K562 (cell line): ENCODE data around the gene PSMD13. TPM values are rescaled to one million over a fixed set of nuclear protein-coding genes. Genes with fewer than 3 reads are reported as not detected.

Experiments used
- ATAC-seq: fragments of 200-7000 bp; cut with Tn5 transposase; 3 replicates; pipeline ENCODE4 v1.9.1; 2020; ENCODE audit warnings: moderate library complexity
- BruUV-seq: library from RNA; stranded (reverse); fragments of 400-500 nt; replicated peaks from 2 replicates; lab custom pipeline; 2021; lab: Mats Ljungman, UMichigan
- CTCF ChIA-PET: fragments of 300-600 bp; formaldehyde crosslinking; extraction: SDS; loops from one replicate; lab custom pipeline; 2021; ENCODE audit warnings: low intra/inter-chr PET ratio; lab: Yijun Ruan, JAX
- POLR2A ChIA-PET: fragments of 300-600, 350-650 bp; sonication (Branson Sonifier 250); formaldehyde crosslinking; extraction: SDS; loops from one replicate; lab custom pipeline; 2021; ENCODE audit warnings: antibody characterized with exemption, inconsistent platforms; lab: Yijun Ruan, JAX
- DNase-seq, 4 experiments: peaks; one replicate each; pipeline versions ENCODE4 v3.0.0 to v3.0.0-alpha.2; 2011 to 2018; ENCODE audit warnings: low spot score in 3 of 4, mixed read lengths in 3 of 4; ENCODE audit errors: extremely low read depth in 1 of 4
- FAIRE-seq: peaks from 2 replicates; lab custom pipeline; 2011; peaks lifted over from hg19 to GRCh38; lab: Jason Lieb, UNC
- H2AFZ ChIP-seq: 2 replicates; pipeline ENCODE4 v1.6.0; 2011; ENCODE audit warnings: low read depth, low read length, control low read depth, inconsistent platforms
- H3K27ac ChIP-seq: fragments of 200-600 bp; 3 replicates; pipeline ENCODE4 v1.8.0; 2011; ENCODE audit warnings: low read depth, mild to moderate bottlenecking, control low read depth, inconsistent platforms, low read length, moderate library complexity, mixed read lengths; ENCODE audit errors: extremely low read depth
- H3K27me3 ChIP-seq, 2 experiments: fragments of 300-600 bp in 1 of 2; 2 replicates in 1 of 2; 3 replicates in 1 of 2; pipeline versions ENCODE4 v1.6.0 to v1.8.0; 2011; ENCODE audit warnings: inconsistent platforms in 2 of 2, low read length in 2 of 2, mild to moderate bottlenecking in 1 of 2, mixed read lengths in 1 of 2, moderate library complexity in 1 of 2; ENCODE audit not compliant: control insufficient read depth in 2 of 2, insufficient read depth in 2 of 2
- H3K36me3 ChIP-seq: fragments of 300-600 bp; 3 replicates; pipeline ENCODE4 v1.8.0; 2011; ENCODE audit warnings: mild to moderate bottlenecking, low read length, inconsistent platforms; ENCODE audit not compliant: control insufficient read depth, insufficient read depth
- H3K4me1 ChIP-seq, 2 experiments: fragments of 200-600 bp in 1 of 2; replicated peaks in 1 of 2; 2 replicates in 1 of 2; 3 replicates in 1 of 2; pipeline versions ENCODE4 v1.5.1 to v1.8.0; 2011; ENCODE audit warnings: inconsistent platforms in 2 of 2, low read length in 2 of 2, mild to moderate bottlenecking in 1 of 2, mixed read lengths in 1 of 2, moderate library complexity in 1 of 2; ENCODE audit not compliant: control insufficient read depth in 2 of 2, insufficient read depth in 2 of 2
- H3K4me2 ChIP-seq: 2 replicates; pipeline ENCODE4 v1.6.1; 2011; ENCODE audit warnings: low read length, control low read depth, inconsistent platforms, mixed read lengths; ENCODE audit not compliant: insufficient read depth
- H3K4me3 ChIP-seq: fragments of 200-600 bp; sonication (generic), shearing (Covaris generic); 2 replicates; pipeline ENCODE4 v1.5.1; 2016; ENCODE audit warnings: control low read depth, inconsistent platforms
- H3K79me2 ChIP-seq: fragments of 200-600 bp; 3 replicates; pipeline ENCODE4 v1.8.0; 2011; ENCODE audit warnings: low read length, inconsistent platforms; ENCODE audit not compliant: control insufficient read depth, insufficient read depth
- H3K9ac ChIP-seq, 2 experiments: 2 replicates each; pipeline versions ENCODE4 v1.6.0 to v1.6.1; 2011; ENCODE audit warnings: low read depth in 2 of 2, low read length in 2 of 2, control low read depth in 1 of 2, inconsistent platforms in 1 of 2, mild to moderate bottlenecking in 1 of 2, mixed read lengths in 1 of 2; ENCODE audit not compliant: insufficient read depth in 1 of 2
- H3K9me1 ChIP-seq: one replicate; pipeline ENCODE4 v1.6.0; 2011; ENCODE audit warnings: inconsistent platforms, mild to moderate bottlenecking, low read length, moderate library complexity; ENCODE audit not compliant: control insufficient read depth, insufficient read depth
- H3K9me3 ChIP-seq: replicated peaks from 2 replicates; pipeline ENCODE4 v1.5.1; 2011; ENCODE audit warnings: low read depth, low read length, inconsistent platforms; ENCODE audit not compliant: control insufficient read depth, insufficient read depth
- H4K20me1 ChIP-seq: replicated peaks from 2 replicates; pipeline ENCODE4 v1.6.1; 2011; ENCODE audit warnings: low read length, inconsistent platforms, mixed read lengths; ENCODE audit not compliant: control insufficient read depth, insufficient read depth
- MXI1 ChIP-seq: IDR thresholded peaks from 2 replicates; pipeline ENCODE4 v1.6.1; 2011; ENCODE audit warnings: low read depth, mild to moderate bottlenecking, improper control_type of control experiment, low read length
- POLR2H ChIP-seq: IDR thresholded peaks from 2 replicates; pipeline ENCODE4 v1.6.1; 2016; ENCODE audit warnings: missing genetic modification characterization, low read depth, mild to moderate bottlenecking, control low read depth, missing compliant biosample characterization, moderate library complexity
- PPARD ChIP-seq: fragments of 250-450 bp; sonication (Bioruptor Pico); IDR thresholded peaks from 2 replicates; pipeline ENCODE4 v1.8.0; 2022; ENCODE audit warnings: inconsistent platforms, mild to moderate bottlenecking, moderate library complexity
- SRSF9 ChIP-seq: fragments of 200-400 bp; formaldehyde crosslinking; IDR thresholded peaks from 2 replicates; pipeline ENCODE4 v1.6.1; 2017; ENCODE audit warnings: low read depth, low read length, borderline replicate concordance
- WGBS: fragments of 100-300 bp; shearing (Covaris generic); methylation state at CpG from one replicate; pipeline ENCODE4 v1.1.6; 2016; ENCODE audit warnings: low coverage, mixed read lengths; ENCODE audit not compliant: insufficient coverage; ENCODE audit errors: missing lambda C conversion rate; 5-methylcytosine and 5-hydroxymethylcytosine counted together
- in situ Hi-C: fragments of 300-500 bp; cut with MboI; formaldehyde crosslinking; loops from 4 replicates; pipeline ENCODE4 v1.15.0; 2018; ENCODE audit warnings: inconsistent platforms, mixed read lengths
- intact Hi-C: fragments of 100-400 bp; cut with micrococcal nuclease; formaldehyde crosslinking; loops from 2 replicates; pipeline ENCODE4 v1.14.2; 2022
- polyA plus RNA-seq, 8 experiments: library from polyadenylated mRNA; depleted of rRNA in 4 of 8; stranded (reverse) in 5 of 8; unstranded in 3 of 8; fragments of >200 nt; fragmentation: Nextera tagmentation in 2 of 8; fragmentation: Illumina TruSeq in 1 of 8; extraction: Ambion mirVana in 2 of 8; extraction: Trizol in 1 of 8; gene quantifications; 2 replicates each; pipeline versions ENCODE4 v1.2.1 to v1.2.3, GENCODE V29; 2011 to 2014; ENCODE audit warnings: inconsistent platforms in 1 of 8, missing spikeins in 1 of 8
- total RNA-seq, 7 experiments: library from RNA; depleted of rRNA in 6 of 7; stranded (reverse); fragments of >200 nt in 6 of 7; fragmentation: Illumina TruSeq in 2 of 7; extraction: Trizol in 2 of 7; gene quantifications; 2 replicates each; pipeline versions ENCODE4 v1.2.1 to v1.2.3, GENCODE V29; 2011 to 2021; ENCODE audit warnings: low replicate concordance in 1 of 7
- TF ChIP-seq, protein P1 (sequence below): fragments of 250-450 bp; sonication (Bioruptor Pico); IDR thresholded peaks from 2 replicates; pipeline ENCODE4 v1.8.0; 2021; ENCODE audit warnings: moderate library complexity, mild to moderate bottlenecking, inconsistent platforms
- TF ChIP-seq, protein P2 (sequence below), 2 experiments: fragments of 450-650 bp; formaldehyde crosslinking in 1 of 2; IDR thresholded peaks; 2 replicates each; pipeline versions ENCODE4 v1.4.0 to v1.6.1; 2014 to 2020; ENCODE audit warnings: mild to moderate bottlenecking in 2 of 2, borderline replicate concordance in 1 of 2, low read depth in 1 of 2
- TF ChIP-seq, protein P3 (sequence below): fragments of 250-450 bp; sonication (Bioruptor Pico); IDR thresholded peaks from 2 replicates; pipeline ENCODE4 v1.8.0; 2022; ENCODE audit warnings: inconsistent platforms
- TF ChIP-seq, protein P4 (sequence below): sonication (generic); IDR thresholded peaks from 2 replicates; pipeline ENCODE4 v1.6.1; 2016

PSMD13 gene
- total and polyA plus RNA-seq, 9 of the 15 experiments (the other 6 are each of a cell fraction or from before 2014, with no cell fraction given): 185 to 383 (median 267) TPM

DNA sequence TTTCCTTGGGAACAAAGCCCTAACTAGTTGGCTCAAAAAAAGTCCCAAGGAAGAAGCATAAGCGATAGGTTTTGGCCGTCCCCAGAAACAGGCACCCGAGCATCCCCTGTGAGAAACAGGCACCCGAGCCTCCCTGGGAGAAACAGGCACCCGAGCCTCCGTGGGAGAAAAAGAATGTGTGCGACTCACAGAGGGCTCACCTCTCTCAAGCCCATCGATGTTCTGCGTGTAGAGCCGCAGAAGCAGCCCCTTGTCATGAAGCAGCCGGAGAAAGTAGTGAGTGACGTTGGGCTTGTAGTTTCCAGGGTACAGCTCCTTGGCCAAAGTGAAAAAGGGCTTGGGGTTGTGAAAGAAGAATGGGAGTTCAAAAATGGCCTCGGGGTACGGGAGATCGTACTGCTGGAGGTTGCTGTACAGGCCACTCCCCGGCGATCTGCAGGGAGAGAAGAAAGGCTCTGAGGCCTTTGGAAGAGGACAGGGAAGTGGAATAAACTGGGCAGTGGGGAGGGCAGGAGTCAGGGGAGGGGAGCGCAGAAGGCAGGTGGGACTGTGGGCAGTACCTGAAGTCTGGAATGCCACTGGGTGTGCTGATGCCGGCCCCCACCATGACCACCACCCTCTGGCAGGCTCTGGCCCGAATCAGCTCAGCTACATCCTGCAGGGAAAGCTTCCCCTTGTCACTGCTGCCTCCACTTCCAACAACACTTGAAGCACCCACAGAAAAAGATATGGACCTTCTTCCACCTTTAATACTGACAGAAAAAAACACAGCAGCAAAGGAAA is 3.8 kb upstream of the PSMD13 start:
- no peak overlapping the region for H3K27ac ChIP-seq
- H3K27me3 ChIP-seq: no peaks in the 10 kb centered on the region
- no peaks in the 10 kb centered on the region; the same call in 1 of the 2 replicates for H3K9me3 ChIP-seq
- intact Hi-C loops (no loop called here), in situ Hi-C loops (no loop called here)
- CTCF ChIA-PET: no interaction called here
- BruUV-seq: no TSS peak
- whole genome bisulfite sequencing: 82% methylated on average over 14 of the region's 20 CpGs
- TF ChIP-seq, protein P1, sequence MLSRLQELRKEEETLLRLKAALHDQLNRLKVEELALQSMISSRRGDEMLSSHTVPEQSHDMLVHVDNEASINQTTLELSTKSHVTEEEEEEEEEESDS (CRISPR knock-in tag): no peak
- TF ChIP-seq POLR2H (tag): no peak
- TF ChIP-seq SRSF9: no peak
- TF ChIP-seq, protein P2, sequence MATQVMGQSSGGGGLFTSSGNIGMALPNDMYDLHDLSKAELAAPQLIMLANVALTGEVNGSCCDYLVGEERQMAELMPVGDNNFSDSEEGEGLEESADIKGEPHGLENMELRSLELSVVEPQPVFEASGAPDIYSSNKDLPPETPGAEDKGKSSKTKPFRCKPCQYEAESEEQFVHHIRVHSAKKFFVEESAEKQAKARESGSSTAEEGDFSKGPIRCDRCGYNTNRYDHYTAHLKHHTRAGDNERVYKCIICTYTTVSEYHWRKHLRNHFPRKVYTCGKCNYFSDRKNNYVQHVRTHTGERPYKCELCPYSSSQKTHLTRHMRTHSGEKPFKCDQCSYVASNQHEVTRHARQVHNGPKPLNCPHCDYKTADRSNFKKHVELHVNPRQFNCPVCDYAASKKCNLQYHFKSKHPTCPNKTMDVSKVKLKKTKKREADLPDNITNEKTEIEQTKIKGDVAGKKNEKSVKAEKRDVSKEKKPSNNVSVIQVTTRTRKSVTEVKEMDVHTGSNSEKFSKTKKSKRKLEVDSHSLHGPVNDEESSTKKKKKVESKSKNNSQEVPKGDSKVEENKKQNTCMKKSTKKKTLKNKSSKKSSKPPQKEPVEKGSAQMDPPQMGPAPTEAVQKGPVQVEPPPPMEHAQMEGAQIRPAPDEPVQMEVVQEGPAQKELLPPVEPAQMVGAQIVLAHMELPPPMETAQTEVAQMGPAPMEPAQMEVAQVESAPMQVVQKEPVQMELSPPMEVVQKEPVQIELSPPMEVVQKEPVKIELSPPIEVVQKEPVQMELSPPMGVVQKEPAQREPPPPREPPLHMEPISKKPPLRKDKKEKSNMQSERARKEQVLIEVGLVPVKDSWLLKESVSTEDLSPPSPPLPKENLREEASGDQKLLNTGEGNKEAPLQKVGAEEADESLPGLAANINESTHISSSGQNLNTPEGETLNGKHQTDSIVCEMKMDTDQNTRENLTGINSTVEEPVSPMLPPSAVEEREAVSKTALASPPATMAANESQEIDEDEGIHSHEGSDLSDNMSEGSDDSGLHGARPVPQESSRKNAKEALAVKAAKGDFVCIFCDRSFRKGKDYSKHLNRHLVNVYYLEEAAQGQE (IDR thresholded peaks at IDR 0.05; ENCODE audit: borderline replicate concordance): no peak
- TF ChIP-seq, protein P2 (CRISPR knock-in tag; IDR thresholded peaks at IDR 0.05; ENCODE audit: low read depth): no peak
- no peak for TF ChIP-seq MXI1
- TF ChIP-seq, protein P3, sequence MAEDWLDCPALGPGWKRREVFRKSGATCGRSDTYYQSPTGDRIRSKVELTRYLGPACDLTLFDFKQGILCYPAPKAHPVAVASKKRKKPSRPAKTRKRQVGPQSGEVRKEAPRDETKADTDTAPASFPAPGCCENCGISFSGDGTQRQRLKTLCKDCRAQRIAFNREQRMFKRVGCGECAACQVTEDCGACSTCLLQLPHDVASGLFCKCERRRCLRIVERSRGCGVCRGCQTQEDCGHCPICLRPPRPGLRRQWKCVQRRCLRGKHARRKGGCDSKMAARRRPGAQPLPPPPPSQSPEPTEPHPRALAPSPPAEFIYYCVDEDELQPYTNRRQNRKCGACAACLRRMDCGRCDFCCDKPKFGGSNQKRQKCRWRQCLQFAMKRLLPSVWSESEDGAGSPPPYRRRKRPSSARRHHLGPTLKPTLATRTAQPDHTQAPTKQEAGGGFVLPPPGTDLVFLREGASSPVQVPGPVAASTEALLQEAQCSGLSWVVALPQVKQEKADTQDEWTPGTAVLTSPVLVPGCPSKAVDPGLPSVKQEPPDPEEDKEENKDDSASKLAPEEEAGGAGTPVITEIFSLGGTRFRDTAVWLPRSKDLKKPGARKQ (CRISPR knock-in tag): no peak
- TF ChIP-seq, protein P4, sequence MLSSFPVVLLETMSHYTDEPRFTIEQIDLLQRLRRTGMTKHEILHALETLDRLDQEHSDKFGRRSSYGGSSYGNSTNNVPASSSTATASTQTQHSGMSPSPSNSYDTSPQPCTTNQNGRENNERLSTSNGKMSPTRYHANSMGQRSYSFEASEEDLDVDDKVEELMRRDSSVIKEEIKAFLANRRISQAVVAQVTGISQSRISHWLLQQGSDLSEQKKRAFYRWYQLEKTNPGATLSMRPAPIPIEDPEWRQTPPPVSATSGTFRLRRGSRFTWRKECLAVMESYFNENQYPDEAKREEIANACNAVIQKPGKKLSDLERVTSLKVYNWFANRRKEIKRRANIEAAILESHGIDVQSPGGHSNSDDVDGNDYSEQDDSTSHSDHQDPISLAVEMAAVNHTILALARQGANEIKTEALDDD: no peak
- no peak for TF ChIP-seq PPARD (CRISPR knock-in tag)
- POLR2A ChIA-PET: interaction anchor here (0.8 kb wide), 1 partner anchor 8 kb away, joined by 4 read pairs; no protein-coding TSS in a partner anchor
- H3K36me3 ChIP-seq: peaks cover 10% of the 10 kb centered on the region; the same call in 2 of the 3 replicates
- H4K20me1 ChIP-seq: peaks cover 10% of the 10 kb centered on the region; the same call in 1 of the 2 replicates
- no peak overlapping the region for H2AFZ ChIP-seq
- peaks cover 10 to 19% of the 10 kb centered on the region in 2 experiments; a peak in 4 of 5 replicates for H3K4me1 ChIP-seq
- ATAC-seq (no peak), FAIRE-seq (no peak), DNase-seq (no peak)
- H3K4me3 ChIP-seq: no peak overlapping the region
- H3K79me2 ChIP-seq: peaks cover 26% of the 10 kb centered on the region
- H3K4me2 ChIP-seq: no peak overlapping the region
- 0 out of 4 replicates have a peak overlapping the region, but pooled peaks of 1 of the 2 experiments have one; percentile 38 for H3K9ac ChIP-seq
- no peaks in the 10 kb centered on the region for H3K9me1 ChIP-seq
